Prostate gland (tissue), 2 donors: ENCODE results near the gene DGKI. TPM values are rescaled to one million over a fixed set of nuclear protein-coding genes. Genes with fewer than 3 reads are reported as not detected.

ENCODE experiments used
- DNase-seq: peaks from one replicate; pipeline ENCODE4 v3.0.0-alpha.2; 2019; ENCODE audit warnings: low spot score
- H3K27ac ChIP-seq, 2 donors: fragments of 200-600 bp; sonication (generic); 2 replicates each; pipeline ENCODE4 v1.5.1; 2017 to 2019
- H3K27me3 ChIP-seq: fragments of 200-600 bp; sonication (generic); replicated peaks from 2 replicates; pipeline ENCODE4 v1.5.1; 2019; ENCODE audit not compliant: insufficient read depth
- H3K36me3 ChIP-seq, 2 donors: fragments of 200-600 bp; sonication (generic); 1 replicate in 1 of 2; 2 replicates in 1 of 2; pipeline versions ENCODE4 v1.5.1 to v1.8.1; 2017 to 2019
- H3K4me1 ChIP-seq: fragments of 200-600 bp; sonication (generic); replicated peaks from 2 replicates; pipeline ENCODE4 v1.5.1; 2019
- H3K4me3 ChIP-seq, 2 donors: fragments of 200-600 bp; sonication (generic); 2 replicates each; pipeline ENCODE4 v1.5.1; 2017 to 2019
- H3K9me3 ChIP-seq: fragments of 200-600 bp; sonication (generic); 2 replicates; pipeline ENCODE4 v1.5.1; 2017
- CTCF ChIP-seq, 4 experiments: fragments of 200-600 bp in 2 of 4; fragments of 450-650 bp in 2 of 4; sonication (generic) in 2 of 4; IDR thresholded peaks; 1 replicate in 3 of 4; 2 replicates in 1 of 4; pipeline ENCODE4 v1.5.1; 2016 to 2019; ENCODE audit warnings: antibody characterized with exemption in 4 of 4, mild to moderate bottlenecking in 2 of 4, moderate library complexity in 2 of 4
- POLR2A ChIP-seq: fragments of 450-650 bp; IDR thresholded peaks from one replicate; pipeline ENCODE4 v1.6.1; 2016; ENCODE audit warnings: antibody characterized with exemption, mild to moderate bottlenecking
- POLR2AphosphoS5 ChIP-seq: sonication (generic); formaldehyde crosslinking; IDR thresholded peaks from one replicate; pipeline ENCODE4 v1.6.1; 2017; ENCODE audit warnings: antibody characterized with exemption
- WGBS: methylation state at CpG from one replicate; pipeline ENCODE4 v1.1.5; 2018; 5-methylcytosine and 5-hydroxymethylcytosine counted together
- intact Hi-C: fragments of 100-400 bp; cut with DNase I; formaldehyde crosslinking; loops from one replicate; pipeline ENCODE4 v1.14.2; 2022
- small RNA-seq, 2 donors: library from RNA; depleted of rRNA; stranded (forward); fragments of <200 nt; gene quantifications; one replicate each; pipeline ENCODE3, GENCODE V24; 2016
- total RNA-seq, 2 donors: library from RNA; depleted of rRNA; stranded (reverse); fragments of >200 nt; gene quantifications; one replicate each; pipeline ENCODE4 v1.1.0, GENCODE V29; 2016

DGKI gene
- total RNA-seq, 2 donors from 2014 or later, result 0.32 to 1.5 TPM

GRCh38 chr7:137331378-137331777 is 515.4 kb downstream of the DGKI start:
- TF ChIP-seq CTCF (IDR thresholded peaks at IDR 0.05) (no peak), POLR2AphosphoS5 (no peak), POLR2A (no peak)
- Histone ChIP-seq H3K4me3 (no peak overlapping the region), H3K9me3 (no peaks in the 10 kb centered on the region), H3K27me3 (no peaks in the 10 kb centered on the region), H3K27ac (no peak overlapping the region), H3K36me3 (no peaks in the 10 kb centered on the region), H3K4me1 (no peaks in the 10 kb centered on the region)
- DNase-seq, result no peak
- intact Hi-C loops, result no loop called here
- 48% methylated on average over 8 of the region's 8 CpGs for WGBS

Small RNA genes lying within 50 kb of the gene (small RNA-seq; reads per million reads assigned to genes)
- 0 reads per million in 2 donors for gene AC090498.1

Other genes starting within 250 kb of the DGKI start
- 10 to 100 TPM; 34.1 to 42.0 TPM for gene CREB3L2, start 155.1 kb upstream of the DGKI start, total RNA-seq
- gene AKR1D1, start 229.5 kb upstream of the DGKI start, total RNA-seq, result not detected